Body of pancreas (tissue), 4 donors: ENCODE data around the gene ZNF519. TPM values are rescaled to one million over a fixed set of nuclear protein-coding genes. Genes with fewer than 3 reads are reported as not detected.
"Not testable (repeated sequence)": the region's sequence is repeated elsewhere in the genome, so short reads cannot be mapped to it uniquely, and the experiment has no call there.

Source experiments
- ATAC-seq: fragments of 150-250 bp; one replicate; pipeline ENCODE4 v1.9.1; 2016
- DNase-seq, 4 donors: peaks; one replicate each; pipeline ENCODE4 v3.0.0-alpha.2; 2019
- H3K27ac ChIP-seq, 4 donors: fragments of 200-600 bp; sonication (generic); 1 replicate in 3 of 4; 2 replicates in 1 of 4; pipeline versions ENCODE4 v1.5.1 to v1.6.1; 2016 to 2019; ENCODE audit warnings: mild to moderate bottlenecking in 1 of 4, mixed read lengths in 1 of 4, moderate library complexity in 1 of 4
- H3K27me3 ChIP-seq, 2 donors: fragments of 200-600 bp; sonication (generic); one replicate each; pipeline ENCODE4 v1.6.0; 2016; ENCODE audit warnings: mild to moderate bottlenecking in 1 of 2
- H3K36me3 ChIP-seq, 2 donors: fragments of 200-600 bp; sonication (generic); replicated peaks in 1 of 2; 2 replicates each; pipeline ENCODE4 v1.5.1; 2016; ENCODE audit warnings: low read depth in 2 of 2; ENCODE audit not compliant: insufficient read depth in 1 of 2
- H3K4me1 ChIP-seq: fragments of 200-600 bp; sonication (generic); one replicate; pipeline ENCODE4 v1.6.0; 2016
- H3K4me3 ChIP-seq, 2 donors: fragments of 200-600 bp; sonication (generic); 1 replicate in 1 of 2; 2 replicates in 1 of 2; pipeline ENCODE4 v1.5.1; 2016 to 2019
- H3K9me3 ChIP-seq, 3 donors: fragments of 200-600 bp; sonication (generic); 1 replicate in 2 of 3; 2 replicates in 1 of 3; pipeline ENCODE4 v1.5.1; 2016
- POLR2A ChIP-seq, 3 donors: fragments of 450-650 bp; IDR thresholded peaks; one replicate each; pipeline ENCODE4 v1.6.1; 2016; ENCODE audit warnings: antibody characterized with exemption in 3 of 3, mild to moderate bottlenecking in 2 of 3
- WGBS, 2 donors: methylation state at CpG; one replicate each; pipeline ENCODE4 v1.1.5; 2017; 5-methylcytosine and 5-hydroxymethylcytosine counted together
- intact Hi-C: fragments of 100-400 bp; cut with DNase I; formaldehyde crosslinking; loops from one replicate; pipeline ENCODE4 v1.15.1; 2023
- total RNA-seq, 2 donors: library from RNA; depleted of rRNA; stranded (reverse); fragments of >200 nt; gene quantifications; one replicate each; pipeline ENCODE4 v1.1.0, GENCODE V29; 2016
- TF ChIP-seq, protein P1 (sequence below), 7 experiments: fragments of 450-650 bp in 4 of 7; fragments of 200-600 bp in 3 of 7; sonication (generic) in 3 of 7; IDR thresholded peaks; one replicate each; pipeline ENCODE4 v1.5.1; 2016 to 2019; ENCODE audit warnings: antibody characterized with exemption in 7 of 7

ZNF519 gene
- total RNA-seq, 2 donors from 2014 or later, result 3.9 to 14.5 TPM

DNA sequence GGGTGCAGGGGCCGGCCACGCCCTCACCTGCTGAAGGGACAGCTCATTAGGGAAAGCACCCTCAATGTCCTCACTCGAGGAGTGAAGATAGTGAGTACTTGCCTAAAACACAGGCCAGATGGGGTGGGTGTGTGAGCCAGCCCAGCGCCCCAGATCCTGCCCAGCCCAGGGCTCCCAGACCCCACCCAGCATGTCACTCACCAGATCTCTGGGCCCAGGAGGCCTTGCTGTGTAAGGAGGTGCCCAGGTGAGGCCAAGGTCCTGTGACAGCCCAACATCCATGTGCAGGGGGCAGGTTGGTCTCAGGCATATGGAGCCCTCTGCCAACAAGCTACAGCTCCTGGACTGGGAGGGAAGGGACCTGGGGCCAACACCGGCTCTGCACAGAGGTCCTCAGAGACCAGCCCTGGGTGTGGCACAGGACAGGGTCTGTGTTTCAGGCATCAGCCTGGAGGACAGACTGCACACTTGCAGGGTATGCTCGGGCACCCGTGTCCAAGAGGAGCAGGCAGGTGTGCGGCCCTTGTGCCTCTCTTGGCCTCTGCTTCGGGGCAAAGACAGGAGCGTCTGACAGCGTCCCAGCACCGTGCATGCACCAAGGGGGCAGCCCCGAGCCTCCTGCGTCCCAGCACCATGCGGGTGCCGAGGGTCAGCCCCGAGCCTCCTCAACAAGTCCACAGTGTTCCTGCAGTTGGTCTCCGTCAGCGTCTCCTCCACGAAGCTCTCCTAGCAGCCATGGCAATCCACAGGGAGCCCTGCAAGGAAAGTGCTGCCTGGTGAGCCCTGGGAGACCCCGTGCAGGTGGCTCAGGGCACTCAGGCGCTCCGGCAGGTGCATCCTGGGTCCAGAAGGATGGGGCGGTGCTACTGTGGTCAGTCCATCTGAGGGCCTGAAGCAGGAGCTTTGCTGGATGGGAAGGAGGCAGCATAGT is 16.0 kb upstream of the ZNF519 start:
- H3K36me3 ChIP-seq, H3K9me3 ChIP-seq, H3K4me1 ChIP-seq, DNase-seq, intact Hi-C loops, H3K27ac ChIP-seq, H3K4me3 ChIP-seq, ATAC-seq, H3K27me3 ChIP-seq: not testable (repeated sequence)
- WGBS, 2 donors, result 67 to 76% methylated on average over 2 to 22 of the region's 24 CpGs

DNA sequence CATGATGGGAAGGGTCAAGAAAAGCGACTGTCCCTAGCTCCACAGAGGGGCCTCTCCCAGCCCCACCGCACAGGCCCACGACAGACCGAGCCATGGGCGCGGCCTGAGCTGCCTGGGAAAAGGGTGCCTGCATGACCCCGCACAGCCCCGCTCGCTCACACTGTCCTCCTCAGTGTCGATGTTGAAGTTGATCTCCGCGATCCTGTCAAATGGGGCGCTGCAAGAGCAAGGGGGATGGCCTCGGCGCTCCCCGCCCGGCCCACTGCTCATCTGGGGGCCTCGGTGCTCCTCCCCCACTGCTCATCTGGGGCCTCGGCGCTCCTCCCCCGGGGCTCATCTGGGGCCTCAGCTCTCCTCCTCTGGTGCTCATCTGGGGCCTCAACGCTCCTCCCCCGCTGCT is 14.5 kb upstream of the ZNF519 start:
- H3K27ac ChIP-seq, DNase-seq, intact Hi-C loops, H3K36me3 ChIP-seq, H3K27me3 ChIP-seq, H3K9me3 ChIP-seq, H3K4me3 ChIP-seq, H3K4me1 ChIP-seq, ATAC-seq: not testable (repeated sequence)
- WGBS, 2 donors, result 75 to 79% methylated on average over 9 to 20 of the region's 23 CpGs

DNA sequence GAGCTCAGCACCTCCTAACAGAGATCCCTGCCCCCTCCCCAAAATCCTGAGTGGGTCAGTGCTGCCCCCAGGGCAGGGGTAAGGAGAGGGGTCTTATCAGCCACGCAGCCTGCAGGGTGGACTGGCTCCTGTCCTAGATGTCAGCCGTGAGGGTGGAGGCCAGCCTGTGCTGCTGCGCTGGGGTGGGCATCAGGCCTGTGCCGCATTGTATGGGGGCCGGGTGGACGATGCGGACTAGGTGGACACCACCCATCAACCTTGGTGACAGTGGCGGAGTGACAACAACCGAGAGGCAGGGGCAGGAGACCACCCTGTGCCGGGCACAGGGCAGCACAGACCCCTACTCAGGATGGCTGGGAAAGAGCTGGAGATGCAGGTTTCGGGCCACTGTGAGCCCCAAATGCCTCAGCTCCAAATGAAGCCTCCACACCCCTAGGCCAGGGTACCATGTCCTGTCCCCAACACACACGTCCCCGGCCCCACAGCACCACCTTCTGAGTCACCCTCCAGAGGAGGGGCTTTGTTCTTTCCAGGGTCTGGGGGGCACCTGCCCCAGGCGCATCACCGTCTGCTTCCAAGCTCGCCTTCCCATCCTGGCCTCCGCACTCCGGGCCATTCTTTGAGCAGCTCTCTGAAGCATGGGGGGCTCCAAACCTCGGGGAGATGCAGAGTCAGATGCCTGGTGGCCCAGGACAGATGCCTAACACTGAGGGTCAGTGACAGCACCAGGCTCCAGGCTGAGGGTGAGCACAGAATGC is 13.5 kb upstream of the ZNF519 start:
- H3K4me3 ChIP-seq, ATAC-seq, DNase-seq, H3K27me3 ChIP-seq, H3K36me3 ChIP-seq, intact Hi-C loops, H3K9me3 ChIP-seq, H3K27ac ChIP-seq, H3K4me1 ChIP-seq: not testable (repeated sequence)
- 74 to 75% methylated on average over 16 to 17 of the region's 19 CpGs for WGBS, 2 donors

DNA sequence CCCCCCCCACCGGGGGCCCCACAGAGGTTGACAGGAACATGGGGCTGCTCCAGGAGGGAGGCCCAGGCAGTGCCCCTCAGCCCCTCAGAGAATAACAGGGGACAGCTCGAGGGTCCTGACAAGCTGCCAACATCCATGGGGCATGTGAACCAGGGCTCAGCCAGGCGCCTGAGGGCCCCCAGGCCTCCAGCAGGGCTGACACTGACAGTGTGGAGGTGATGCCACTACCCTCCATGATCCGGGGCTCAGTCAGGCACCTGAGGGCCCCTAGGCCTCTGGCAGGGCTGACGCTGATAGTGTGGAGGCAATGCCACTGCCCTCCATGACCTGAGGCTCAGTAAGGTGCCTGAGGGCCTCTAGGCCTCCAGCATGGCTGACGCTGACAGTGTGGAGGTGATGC is 12.8 kb upstream of the ZNF519 start:
- intact Hi-C loops, H3K4me3 ChIP-seq, H3K4me1 ChIP-seq, H3K36me3 ChIP-seq, H3K9me3 ChIP-seq, H3K27me3 ChIP-seq, H3K27ac ChIP-seq, DNase-seq, ATAC-seq: not testable (repeated sequence)
- WGBS, 2 donors, result 70% methylated on average over 5 of the region's 6 CpGs; no CpG with 5 or more reads in 1 of the 2 donors

DNA sequence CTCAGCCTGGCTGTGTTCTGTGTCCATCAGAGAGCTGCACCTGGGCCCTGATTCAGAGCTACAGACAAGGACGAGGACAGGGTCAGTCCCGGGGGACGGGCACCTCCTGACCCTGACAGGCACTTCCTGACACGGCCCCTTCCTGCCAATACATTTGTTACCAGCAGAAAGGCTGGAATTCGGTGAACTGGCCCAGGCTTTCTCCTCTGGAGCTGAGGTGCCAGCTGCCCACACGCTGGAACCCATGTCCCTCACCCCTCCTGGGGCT is 12.3 kb upstream of the ZNF519 start:
- 74% methylated on average over 6 of the region's 6 CpGs; no CpG with 5 or more reads in 1 of the 2 donors for WGBS, 2 donors
- DNase-seq, result no peak

DNA sequence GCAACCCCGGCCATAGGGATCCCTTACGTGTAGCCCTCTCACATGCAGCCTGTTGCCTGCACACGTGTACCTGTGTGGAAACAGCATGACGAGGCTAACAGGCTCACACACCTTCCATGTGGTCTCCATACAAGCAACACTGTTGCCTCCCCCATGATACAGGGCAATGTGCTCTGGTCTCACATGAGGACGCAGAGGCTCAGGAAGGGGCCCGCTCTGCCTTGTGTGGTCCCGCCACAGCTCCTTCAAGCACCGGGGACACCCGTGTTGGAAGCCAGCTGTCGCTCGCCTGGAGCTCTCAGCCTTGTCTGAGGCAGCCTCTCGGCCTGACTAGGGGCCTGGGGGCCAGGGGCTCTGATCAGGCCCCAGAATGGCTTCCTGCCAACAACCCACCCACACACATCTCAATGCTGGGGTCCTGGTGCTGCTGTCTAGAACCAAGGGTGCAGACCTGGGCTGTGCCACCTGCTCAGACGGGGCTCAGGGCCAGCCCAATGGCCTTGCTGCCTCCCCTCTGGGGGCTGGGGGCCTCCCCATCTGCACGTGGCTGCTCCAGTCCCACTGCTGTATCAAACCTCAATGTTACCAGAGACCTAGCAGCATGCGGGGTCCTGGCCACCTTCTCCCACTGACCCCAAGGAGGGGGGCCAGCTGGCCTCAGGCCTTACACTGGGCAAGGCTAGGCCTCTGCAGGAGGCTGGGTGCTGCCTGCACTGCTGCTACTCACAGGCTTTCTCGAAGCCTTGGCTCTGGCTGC is 11.8 kb upstream of the ZNF519 start:
- ATAC-seq, H3K36me3 ChIP-seq, intact Hi-C loops, H3K4me3 ChIP-seq, H3K4me1 ChIP-seq, H3K27me3 ChIP-seq, H3K27ac ChIP-seq, H3K9me3 ChIP-seq, DNase-seq: not testable (repeated sequence)
- WGBS, 2 donors, result 69% methylated on average over 16 of the region's 16 CpGs; no CpG with 5 or more reads in 1 of the 2 donors

More for the DNA sequence above, 12.3 kb upstream of the ZNF519 start:
- Histone ChIP-seq H3K27ac (no peak overlapping the region), H3K4me3 (no peak overlapping the region), H3K36me3 (no peaks in the 10 kb centered on the region), H3K27me3 (no peaks in the 10 kb centered on the region), H3K9me3 (no peaks in the 10 kb centered on the region), H3K4me1 (no peaks in the 10 kb centered on the region)
- no peak for ATAC-seq
- intact Hi-C loops, result no loop called here
- no peak for TF ChIP-seq POLR2A (IDR thresholded peaks at IDR 0.05)
- TF ChIP-seq, protein P1, sequence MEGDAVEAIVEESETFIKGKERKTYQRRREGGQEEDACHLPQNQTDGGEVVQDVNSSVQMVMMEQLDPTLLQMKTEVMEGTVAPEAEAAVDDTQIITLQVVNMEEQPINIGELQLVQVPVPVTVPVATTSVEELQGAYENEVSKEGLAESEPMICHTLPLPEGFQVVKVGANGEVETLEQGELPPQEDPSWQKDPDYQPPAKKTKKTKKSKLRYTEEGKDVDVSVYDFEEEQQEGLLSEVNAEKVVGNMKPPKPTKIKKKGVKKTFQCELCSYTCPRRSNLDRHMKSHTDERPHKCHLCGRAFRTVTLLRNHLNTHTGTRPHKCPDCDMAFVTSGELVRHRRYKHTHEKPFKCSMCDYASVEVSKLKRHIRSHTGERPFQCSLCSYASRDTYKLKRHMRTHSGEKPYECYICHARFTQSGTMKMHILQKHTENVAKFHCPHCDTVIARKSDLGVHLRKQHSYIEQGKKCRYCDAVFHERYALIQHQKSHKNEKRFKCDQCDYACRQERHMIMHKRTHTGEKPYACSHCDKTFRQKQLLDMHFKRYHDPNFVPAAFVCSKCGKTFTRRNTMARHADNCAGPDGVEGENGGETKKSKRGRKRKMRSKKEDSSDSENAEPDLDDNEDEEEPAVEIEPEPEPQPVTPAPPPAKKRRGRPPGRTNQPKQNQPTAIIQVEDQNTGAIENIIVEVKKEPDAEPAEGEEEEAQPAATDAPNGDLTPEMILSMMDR (IDR thresholded peaks at IDR 0.05), result no peak

DNA sequence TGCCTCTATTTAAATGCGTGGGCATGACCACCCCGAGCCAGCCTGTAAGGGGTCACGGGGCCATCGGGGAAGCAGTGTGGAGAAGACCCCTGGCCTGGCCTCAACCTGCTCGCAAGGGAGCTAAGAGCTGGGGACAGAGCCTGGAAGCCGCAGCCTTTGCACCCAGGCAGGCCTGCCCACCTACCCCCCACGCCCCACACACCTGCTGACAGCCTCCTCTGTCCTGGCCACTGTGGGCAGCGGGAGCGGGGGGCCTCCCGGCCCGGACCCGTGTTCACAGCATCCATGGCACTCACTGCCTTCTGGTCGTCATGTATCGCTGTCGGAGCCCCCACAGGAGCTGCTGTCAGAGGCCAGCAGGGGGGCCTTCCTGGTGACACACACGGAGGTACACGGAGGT is 11.2 kb upstream of the ZNF519 start:
- H3K36me3 ChIP-seq, H3K4me3 ChIP-seq, intact Hi-C loops, DNase-seq, ATAC-seq, H3K27ac ChIP-seq, H3K9me3 ChIP-seq, H3K27me3 ChIP-seq, H3K4me1 ChIP-seq: not testable (repeated sequence)
- WGBS, 2 donors, result 42 to 84% methylated on average over 2 to 13 of the region's 17 CpGs

DNA sequence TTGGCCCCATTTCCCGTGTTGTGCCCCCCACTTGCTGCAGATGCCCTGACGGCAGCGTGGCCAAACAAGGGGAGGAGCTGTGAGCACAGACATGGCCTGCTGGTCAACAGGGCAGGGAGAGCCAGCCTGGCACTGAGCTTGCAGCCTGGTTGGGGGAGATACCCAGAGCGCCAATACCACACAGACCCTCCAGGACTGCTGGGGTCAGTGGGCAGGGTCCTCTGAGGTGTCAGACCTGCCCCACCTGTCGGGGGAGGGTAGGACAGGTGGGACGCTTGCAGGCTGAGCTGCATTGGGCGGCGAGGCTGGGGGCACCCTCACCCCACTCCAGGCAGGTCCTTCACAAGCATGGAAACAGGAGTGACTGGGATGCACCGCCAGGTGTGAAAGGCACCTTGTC is 9.9 kb upstream of the ZNF519 start:
- H3K9me3 ChIP-seq, intact Hi-C loops, H3K4me3 ChIP-seq, H3K27me3 ChIP-seq, H3K36me3 ChIP-seq, H3K27ac ChIP-seq, H3K4me1 ChIP-seq, DNase-seq, ATAC-seq: not testable (repeated sequence)
- WGBS, 2 donors, result 64 to 100% methylated on average over 1 to 9 of the region's 9 CpGs

DNA sequence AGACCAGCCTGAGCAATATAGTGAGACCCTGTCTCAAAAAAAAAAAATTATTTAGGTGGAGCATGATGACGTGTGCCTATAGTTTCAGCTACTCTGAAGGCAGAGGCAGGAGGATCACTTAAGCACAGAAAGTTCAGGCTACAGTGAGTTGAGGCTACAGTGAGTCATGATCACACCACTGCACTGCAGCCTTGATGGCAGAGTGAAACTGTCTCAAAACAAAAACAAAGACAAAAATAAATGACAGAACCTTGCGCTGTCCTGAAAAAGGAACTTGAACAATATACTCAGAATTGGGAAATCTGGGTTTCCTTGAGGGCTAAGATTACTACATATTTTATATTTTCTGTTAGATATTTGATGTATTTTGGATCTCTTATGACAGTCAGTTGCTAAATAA is 7.3 kb upstream of the ZNF519 start:
- ATAC-seq, H3K4me3 ChIP-seq, H3K27ac ChIP-seq, intact Hi-C loops, H3K27me3 ChIP-seq, H3K9me3 ChIP-seq, DNase-seq, H3K4me1 ChIP-seq, H3K36me3 ChIP-seq: not testable (repeated sequence)
- 51 to 85% methylated on average over 2 of the region's 2 CpGs for WGBS, 2 donors

DNA sequence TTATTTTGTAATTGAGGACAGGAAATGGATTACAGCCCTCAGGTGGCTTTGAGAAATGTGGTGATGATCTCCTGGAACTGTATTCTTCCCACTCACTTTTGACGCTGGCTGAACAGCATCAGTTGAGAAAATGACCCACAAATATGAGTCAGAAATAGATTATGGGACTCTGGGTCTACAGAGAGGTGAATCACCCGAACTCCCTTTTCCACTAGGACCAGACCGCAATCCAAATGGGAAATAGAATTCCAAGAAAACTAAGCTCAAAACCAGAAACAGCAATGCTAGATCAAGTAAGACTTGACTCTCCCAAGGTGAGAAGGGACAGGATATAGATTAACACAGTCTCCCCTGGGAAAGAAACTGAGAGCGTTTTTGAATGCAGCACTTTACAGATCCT is 5.7 kb upstream of the ZNF519 start:
- 50 to 58% methylated on average over 4 of the region's 4 CpGs for WGBS, 2 donors
- intact Hi-C loops, DNase-seq, H3K27ac ChIP-seq, H3K27me3 ChIP-seq, H3K4me1 ChIP-seq, H3K9me3 ChIP-seq, H3K36me3 ChIP-seq, ATAC-seq, H3K4me3 ChIP-seq: not testable (repeated sequence)
